H9 (cell line): ENCODE measurements around the gene DDIAS. TPM values are rescaled to one million over a fixed set of nuclear protein-coding genes. Genes with fewer than 3 reads are reported as not detected.

Source experiments
- DNase-seq: peaks from one replicate; pipeline ENCODE4 v3.0.0-alpha.2; 2017
- H2AFZ ChIP-seq: one replicate; pipeline ENCODE4 v1.6.1; 2013; ENCODE audit warnings: mild to moderate bottlenecking, low read length, control low read depth, moderate library complexity
- H2AK5ac ChIP-seq: 2 replicates; pipeline ENCODE4 v1.6.1; 2013; ENCODE audit warnings: low read length, control low read depth, mixed read lengths; ENCODE audit not compliant: insufficient read length
- H2BK120ac ChIP-seq: one replicate; pipeline ENCODE4 v1.6.1; 2013; ENCODE audit warnings: low read depth, mild to moderate bottlenecking, low read length, control low read depth, inconsistent platforms; ENCODE audit not compliant: poor library complexity, severe bottlenecking
- H2BK12ac ChIP-seq: 2 replicates; pipeline ENCODE4 v1.6.1; 2013; ENCODE audit warnings: low read length, control low read depth, mixed read lengths, low read depth; ENCODE audit not compliant: insufficient read length
- H2BK15ac ChIP-seq: 2 replicates; pipeline ENCODE4 v1.6.1; 2013; ENCODE audit warnings: low read depth, low read length, control low read depth
- H2BK20ac ChIP-seq: one replicate; pipeline ENCODE4 v1.6.1; 2013; ENCODE audit warnings: low read depth, mild to moderate bottlenecking, low read length, control low read depth, inconsistent platforms; ENCODE audit not compliant: poor library complexity, severe bottlenecking
- H2BK5ac ChIP-seq: 2 replicates; pipeline ENCODE4 v1.6.1; 2013; ENCODE audit warnings: low read length, control low read depth, mixed read lengths; ENCODE audit not compliant: insufficient read length
- H3K14ac ChIP-seq: 2 replicates; pipeline ENCODE4 v1.6.1; 2013; ENCODE audit warnings: low read length, control low read depth; ENCODE audit not compliant: insufficient read depth
- H3K18ac ChIP-seq: 2 replicates; pipeline ENCODE4 v1.6.1; 2013; ENCODE audit warnings: low read depth, mild to moderate bottlenecking, mixed read lengths, low read length, control low read depth; ENCODE audit not compliant: insufficient read length
- H3K23ac ChIP-seq: 2 replicates; pipeline ENCODE4 v1.6.1; 2013; ENCODE audit warnings: low read length, control low read depth, mixed read lengths, low read depth; ENCODE audit not compliant: insufficient read length
- H3K23me2 ChIP-seq: 2 replicates; pipeline ENCODE4 v1.6.1; 2013; ENCODE audit warnings: low read depth, mild to moderate bottlenecking, mixed read lengths, low read length, control low read depth; ENCODE audit not compliant: insufficient read length, poor library complexity, severe bottlenecking
- H3K27ac ChIP-seq: 2 replicates; pipeline ENCODE4 v1.5.1; 2013; ENCODE audit warnings: low read length, control low read depth, mixed read lengths, low read depth; ENCODE audit not compliant: insufficient read length
- H3K27me3 ChIP-seq: 2 replicates; pipeline ENCODE4 v1.6.1; 2013; ENCODE audit warnings: low read length, control low read depth, inconsistent platforms; ENCODE audit not compliant: insufficient read depth
- H3K4ac ChIP-seq: 2 replicates; pipeline ENCODE4 v1.6.1; 2013; ENCODE audit warnings: low read depth, mild to moderate bottlenecking, control low read depth, inconsistent platforms, low read length, moderate library complexity
- H3K4me1 ChIP-seq: 2 replicates; pipeline ENCODE4 v1.6.1; 2013; ENCODE audit warnings: low read length, control low read depth, inconsistent platforms; ENCODE audit not compliant: insufficient read depth
- H3K4me2 ChIP-seq: 2 replicates; pipeline ENCODE4 v1.6.1; 2013; ENCODE audit warnings: low read length, control low read depth, mixed read lengths; ENCODE audit not compliant: insufficient read length, insufficient read depth
- H3K56ac ChIP-seq: 2 replicates; pipeline ENCODE4 v1.6.1; 2013; ENCODE audit warnings: low read depth, mild to moderate bottlenecking, mixed read lengths, low read length, control low read depth; ENCODE audit not compliant: insufficient read length
- H3K79me1 ChIP-seq: 2 replicates; pipeline ENCODE4 v1.6.1; 2013; ENCODE audit warnings: low read depth, mild to moderate bottlenecking, moderate library complexity, low read length, control low read depth, inconsistent platforms; ENCODE audit not compliant: insufficient read depth, poor library complexity, severe bottlenecking
- H3K79me2 ChIP-seq: 2 replicates; pipeline ENCODE4 v1.6.1; 2013; ENCODE audit warnings: low read length, control low read depth, inconsistent platforms; ENCODE audit not compliant: insufficient read depth
- H3K9ac ChIP-seq: 2 replicates; pipeline ENCODE4 v1.6.1; 2013; ENCODE audit warnings: low read length, control low read depth, mixed read lengths; ENCODE audit not compliant: insufficient read length; ENCODE audit errors: extremely low read depth
- H3K9me3 ChIP-seq: one replicate; pipeline ENCODE4 v1.6.1; 2013; ENCODE audit warnings: low read depth, low read length, inconsistent platforms; ENCODE audit not compliant: control insufficient read depth
- H3T11ph ChIP-seq: one replicate; pipeline ENCODE4 v1.6.1; 2013; ENCODE audit warnings: mild to moderate bottlenecking, low read length, control low read depth, inconsistent platforms
- H4K20me1 ChIP-seq: one replicate; pipeline ENCODE4 v1.6.1; 2013; ENCODE audit not compliant: control insufficient read depth, insufficient read length, insufficient read depth
- H4K5ac ChIP-seq: 2 replicates; pipeline ENCODE4 v1.6.1; 2013; ENCODE audit warnings: low read depth, mild to moderate bottlenecking, mixed read lengths, low read length, control low read depth; ENCODE audit not compliant: insufficient read length
- H4K8ac ChIP-seq: replicated peaks from 2 replicates; pipeline ENCODE4 v1.6.1; 2013; ENCODE audit warnings: low read length, control low read depth, mixed read lengths, low read depth; ENCODE audit not compliant: insufficient read length
- H4K91ac ChIP-seq: 2 replicates; pipeline ENCODE4 v1.6.1; 2013; ENCODE audit warnings: low read depth, mild to moderate bottlenecking, moderate library complexity, mixed read lengths, low read length, control low read depth; ENCODE audit not compliant: insufficient read length
- H3K27ac Mint-ChIP-seq, 3 experiments: 2 replicates in 2 of 3; 3 replicates in 1 of 3; pipeline ENCODE4 v1.8.0; 2020 to 2021; ENCODE audit warnings: mixed read lengths in 3 of 3, mild to moderate bottlenecking in 1 of 3, moderate library complexity in 1 of 3
- H3K27me3 Mint-ChIP-seq: 2 replicates; pipeline ENCODE4 v1.8.0; 2021; ENCODE audit warnings: low read depth, mild to moderate bottlenecking, moderate library complexity, mixed read lengths
- H3K36me3 Mint-ChIP-seq, 3 experiments: 2 replicates in 2 of 3; 3 replicates in 1 of 3; pipeline ENCODE4 v1.8.0; 2020 to 2021; ENCODE audit warnings: low read depth in 3 of 3, mixed read lengths in 3 of 3; ENCODE audit not compliant: insufficient read depth in 1 of 3
- H3K4me1 Mint-ChIP-seq, 2 experiments: 2 replicates each; pipeline ENCODE4 v1.8.0; 2020; ENCODE audit warnings: mixed read lengths in 2 of 2
- H3K4me3 Mint-ChIP-seq, 2 experiments: 2 replicates in 1 of 2; 3 replicates in 1 of 2; pipeline ENCODE4 v1.8.0; 2020 to 2021; ENCODE audit warnings: mild to moderate bottlenecking in 2 of 2, mixed read lengths in 2 of 2, moderate library complexity in 1 of 2
- H3K9me3 Mint-ChIP-seq, 2 experiments: 2 replicates in 1 of 2; 3 replicates in 1 of 2; pipeline ENCODE4 v1.8.0; 2020; ENCODE audit warnings: mild to moderate bottlenecking in 2 of 2, mixed read lengths in 2 of 2, moderate library complexity in 1 of 2
- CTCF ChIP-seq: fragments of 200-600 bp; sonication (generic); conservative IDR thresholded peaks from 3 replicates; pipeline ENCODE4 v1.8.0; 2021; ENCODE audit warnings: antibody characterized with exemption, mild to moderate bottlenecking
- WGBS: extraction: QIAGEN DNeasy Blood & Tissue Kit; methylation state at CpG from one replicate; pipeline ENCODE4 v1.1.7; 2013; ENCODE audit warnings: missing lambda C conversion rate, low lambda C conversion rate, mixed read lengths; ENCODE audit not compliant: insufficient read length; ENCODE audit errors: extremely low coverage; 5-methylcytosine and 5-hydroxymethylcytosine counted together
- total RNA-seq: library from RNA; stranded (reverse); gene quantifications from 2 replicates; pipeline ENCODE4 v1.2.1, GENCODE V29; 2021

Gene DDIAS
- total RNA-seq, 1 experiment from 2014 or later = 18.6 TPM

GRCh38 chr11:82903843-82904586 lies 2.5 kb downstream of the DDIAS start:
- no peak for DNase-seq
- H3K9ac ChIP-seq = no peak overlapping the region
- no peak overlapping the region for H3T11ph ChIP-seq
- no peak overlapping the region for H2AK5ac ChIP-seq
- H3K4me3 Mint-ChIP-seq = no peak overlapping the region
- H3K9me3 ChIP-seq = no peaks in the 10 kb centered on the region
- no peak overlapping the region for H4K5ac ChIP-seq
- WGBS = no CpG with 5 or more reads among the region's 3 CpGs
- H3K36me3 Mint-ChIP-seq = no peaks in the 10 kb centered on the region
- H2BK5ac ChIP-seq = no peak overlapping the region
- H3K9me3 Mint-ChIP-seq = no peaks in the 10 kb centered on the region; a peak in 1 of 5 replicates
- H4K91ac ChIP-seq = no peak overlapping the region
- no peak overlapping the region for H3K56ac ChIP-seq
- H3K4me1 ChIP-seq = peaks cover 4% of the 10 kb centered on the region; the same call in 1 of the 2 replicates
- no peaks in the 10 kb centered on the region for H3K27me3 Mint-ChIP-seq
- H3K23ac ChIP-seq = no peak overlapping the region
- H2BK20ac ChIP-seq = no peak overlapping the region
- H3K27ac ChIP-seq = no peak overlapping the region
- no peak overlapping the region for H2AFZ ChIP-seq
- peaks cover 11% of the 10 kb centered on the region; the same call in 1 of the 2 replicates for H3K79me2 ChIP-seq
- peaks cover 43 to 44% of the 10 kb centered on the region in 2 experiments for H3K4me1 Mint-ChIP-seq
- H3K4ac ChIP-seq = no peak overlapping the region
- no peak overlapping the region for H3K4me2 ChIP-seq
- no peak overlapping the region for H3K14ac ChIP-seq
- H4K8ac ChIP-seq = no peak overlapping the region
- no peaks in the 10 kb centered on the region for H3K27me3 ChIP-seq
- no peak overlapping the region for H2BK12ac ChIP-seq
- H3K18ac ChIP-seq = no peak overlapping the region
- no peaks in the 10 kb centered on the region for H4K20me1 ChIP-seq
- no peak overlapping the region for H3K27ac Mint-ChIP-seq
- no peak for TF ChIP-seq CTCF
- H3K23me2 ChIP-seq = peaks cover 16% of the 10 kb centered on the region
- no peak overlapping the region for H2BK15ac ChIP-seq
- no peaks in the 10 kb centered on the region for H3K79me1 ChIP-seq
- H2BK120ac ChIP-seq = no peak overlapping the region
